Smooth muscle cell (in vitro differentiated cells): ENCODE data around the gene SPR. TPM values are rescaled to one million over a fixed set of nuclear protein-coding genes. Genes with fewer than 3 reads are reported as not detected.
"Not testable (repeated sequence)": the region's sequence is repeated elsewhere in the genome, so short reads cannot be mapped to it uniquely, and the experiment has no call there.

Experiments used
- DNase-seq: peaks from one replicate; lab custom pipeline; 2025; ENCODE audit not compliant: unreplicated experiment; lab: John Stamatoyannopoulos, UW
- H2AFZ ChIP-seq: fragments of 200-600 bp; sonication (generic); 2 replicates; pipeline ENCODE4 v1.6.0; 2016; ENCODE audit warnings: antibody characterized with exemption, low read depth, mild to moderate bottlenecking
- H3F3A ChIP-seq: fragments of 200-600 bp; sonication (generic); 2 replicates; pipeline ENCODE4 v1.6.0; 2017; ENCODE audit warnings: antibody characterized with exemption, low read depth
- H3K27ac ChIP-seq: fragments of 200-600 bp; sonication (generic); 2 replicates; pipeline ENCODE4 v1.5.1; 2016; ENCODE audit warnings: low read depth, mild to moderate bottlenecking
- H3K27me3 ChIP-seq: fragments of 200-600 bp; sonication (generic); 2 replicates; pipeline ENCODE4 v1.6.1; 2016; ENCODE audit warnings: low read depth, mild to moderate bottlenecking
- H3K36me3 ChIP-seq: fragments of 200-600 bp; sonication (generic); 2 replicates; pipeline ENCODE4 v1.5.1; 2016; ENCODE audit warnings: low read depth
- H3K4me1 ChIP-seq: fragments of 200-600 bp; sonication (generic); 2 replicates; pipeline ENCODE4 v1.5.1; 2016; ENCODE audit warnings: low read depth
- H3K4me2 ChIP-seq: fragments of 200-600 bp; sonication (generic); 2 replicates; pipeline ENCODE4 v1.6.0; 2016; ENCODE audit warnings: mild to moderate bottlenecking
- H3K4me3 ChIP-seq: fragments of 200-600 bp; sonication (generic); 2 replicates; pipeline ENCODE4 v1.5.1; 2016; ENCODE audit warnings: mild to moderate bottlenecking
- H3K79me2 ChIP-seq: fragments of 200-600 bp; sonication (generic); 2 replicates; pipeline ENCODE4 v1.6.0; 2016; ENCODE audit warnings: low read depth, mild to moderate bottlenecking
- H3K9ac ChIP-seq: fragments of 200-600 bp; sonication (generic); 2 replicates; pipeline ENCODE4 v1.6.0; 2016; ENCODE audit warnings: low read depth
- H3K9me3 ChIP-seq: fragments of 200-600 bp; sonication (generic); replicated peaks from 2 replicates; pipeline ENCODE4 v1.5.1; 2016; ENCODE audit warnings: low read depth
- H4K20me1 ChIP-seq: fragments of 200-600 bp; sonication (generic); 2 replicates; pipeline ENCODE4 v1.6.0; 2016; ENCODE audit warnings: low read depth
- WGBS: methylation state at CpG from one replicate; pipeline ENCODE4 v1.1.7; 2016; ENCODE audit warnings: low lambda C conversion rate; 5-methylcytosine and 5-hydroxymethylcytosine counted together
- polyA plus RNA-seq: library from polyadenylated mRNA; unstranded; fragments of >200 nt; fragmentation: Nextera tagmentation; extraction: Ambion mirVana; gene quantifications from 2 replicates; pipeline ENCODE4 v1.2.1, GENCODE V29; 2016
- total RNA-seq: library from RNA; depleted of rRNA; stranded (reverse); fragments of >200 nt; gene quantifications from 2 replicates; pipeline ENCODE4 v1.2.3, GENCODE V29; 2014
- TF ChIP-seq, protein P1 (sequence below): fragments of 200-600 bp; sonication (generic); IDR thresholded peaks from 2 replicates; pipeline ENCODE4 v1.5.1; 2017; ENCODE audit warnings: borderline replicate concordance, mild to moderate bottlenecking, antibody characterized with exemption; ENCODE audit not compliant: insufficient read depth, poor library complexity, severe bottlenecking

SPR gene
- total and polyA plus RNA-seq, 2 experiments from 2014 or later: 4.1 to 13.2 TPM

GRCh38 chr2:72901426-72901825 is 14.2 kb downstream of the SPR start:
- H3K27me3 ChIP-seq: peaks cover 72% of the 10 kb centered on the region

GRCh38 chr2:72907369-72907768 is 20.2 kb downstream of the SPR start:
- H3K27me3 ChIP-seq: peaks cover 95% of the 10 kb centered on the region
- not testable (repeated sequence) for H3K27ac ChIP-seq, H3K36me3 ChIP-seq, H3K4me2 ChIP-seq, DNase-seq, H3K9me3 ChIP-seq, H2AFZ ChIP-seq, H3K9ac ChIP-seq, H4K20me1 ChIP-seq, H3F3A ChIP-seq, H3K4me1 ChIP-seq, H3K79me2 ChIP-seq, H3K4me3 ChIP-seq
- WGBS: 92% methylated on average over 13 of the region's 13 CpGs

More at GRCh38 chr2:72901426-72901825, 14.2 kb downstream of the SPR start:
- Histone ChIP-seq H3K4me3 (no peak overlapping the region), H3K9ac (no peak overlapping the region), H3K27ac (no peak overlapping the region), H3K9me3 (no peaks in the 10 kb centered on the region), H3K79me2 (no peaks in the 10 kb centered on the region), H4K20me1 (no peaks in the 10 kb centered on the region), H3F3A (no peaks in the 10 kb centered on the region), H2AFZ (no peak overlapping the region), H3K4me1 (no peaks in the 10 kb centered on the region), H3K4me2 (no peak overlapping the region), H3K36me3 (no peaks in the 10 kb centered on the region)
- 24% methylated on average over 3 of the region's 3 CpGs for WGBS
- TF ChIP-seq, protein P1, sequence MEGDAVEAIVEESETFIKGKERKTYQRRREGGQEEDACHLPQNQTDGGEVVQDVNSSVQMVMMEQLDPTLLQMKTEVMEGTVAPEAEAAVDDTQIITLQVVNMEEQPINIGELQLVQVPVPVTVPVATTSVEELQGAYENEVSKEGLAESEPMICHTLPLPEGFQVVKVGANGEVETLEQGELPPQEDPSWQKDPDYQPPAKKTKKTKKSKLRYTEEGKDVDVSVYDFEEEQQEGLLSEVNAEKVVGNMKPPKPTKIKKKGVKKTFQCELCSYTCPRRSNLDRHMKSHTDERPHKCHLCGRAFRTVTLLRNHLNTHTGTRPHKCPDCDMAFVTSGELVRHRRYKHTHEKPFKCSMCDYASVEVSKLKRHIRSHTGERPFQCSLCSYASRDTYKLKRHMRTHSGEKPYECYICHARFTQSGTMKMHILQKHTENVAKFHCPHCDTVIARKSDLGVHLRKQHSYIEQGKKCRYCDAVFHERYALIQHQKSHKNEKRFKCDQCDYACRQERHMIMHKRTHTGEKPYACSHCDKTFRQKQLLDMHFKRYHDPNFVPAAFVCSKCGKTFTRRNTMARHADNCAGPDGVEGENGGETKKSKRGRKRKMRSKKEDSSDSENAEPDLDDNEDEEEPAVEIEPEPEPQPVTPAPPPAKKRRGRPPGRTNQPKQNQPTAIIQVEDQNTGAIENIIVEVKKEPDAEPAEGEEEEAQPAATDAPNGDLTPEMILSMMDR: no peak
- no peak for DNase-seq

DNA sequence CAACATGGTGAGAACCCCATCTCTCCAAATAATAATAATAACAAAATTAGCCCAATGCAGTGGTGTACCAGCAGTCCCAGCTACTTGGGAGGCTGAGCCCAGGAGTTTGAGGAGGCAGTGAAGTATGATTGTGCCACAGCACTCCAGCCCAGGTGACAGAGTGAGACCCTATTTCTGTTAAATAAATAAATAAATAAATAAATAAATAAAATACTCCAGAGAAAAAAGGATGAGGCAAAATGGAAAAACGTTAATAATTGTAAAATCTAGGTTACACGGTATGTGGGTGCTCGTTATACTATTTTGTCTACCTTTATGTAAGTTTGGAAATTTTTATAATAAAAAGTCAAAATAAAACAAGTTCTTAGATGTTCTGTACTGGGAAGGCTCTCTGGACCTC is 21.5 kb downstream of the SPR start:
- Histone ChIP-seq H3K4me1 (no peaks in the 10 kb centered on the region), H3K9me3 (no peaks in the 10 kb centered on the region), H4K20me1 (no peaks in the 10 kb centered on the region), H3K36me3 (no peaks in the 10 kb centered on the region), H3K4me2 (no peak overlapping the region), H3K9ac (no peak overlapping the region), H3K27ac (no peak overlapping the region), H3K4me3 (no peak overlapping the region), H3F3A (no peaks in the 10 kb centered on the region), H2AFZ (no peak overlapping the region), H3K27me3 (peaks cover 95% of the 10 kb centered on the region), H3K79me2 (no peaks in the 10 kb centered on the region)
- WGBS: 81% methylated on average over 3 of the region's 3 CpGs
- TF ChIP-seq, protein P1: no peak
- DNase-seq: no peak

GRCh38 chr2:72911256-72911655 is 24.0 kb downstream of the SPR start:
- H2AFZ ChIP-seq: no peak overlapping the region
- H3K4me2 ChIP-seq: no peak overlapping the region
- H3K27me3 ChIP-seq: peaks cover 95% of the 10 kb centered on the region
- no peak overlapping the region for H3K9ac ChIP-seq
- H4K20me1 ChIP-seq: no peaks in the 10 kb centered on the region
- H3K79me2 ChIP-seq: no peaks in the 10 kb centered on the region
- TF ChIP-seq, protein P1: no peak
- no peaks in the 10 kb centered on the region for H3F3A ChIP-seq
- H3K27ac ChIP-seq: no peak overlapping the region
- no peak for DNase-seq
- H3K9me3 ChIP-seq: no peaks in the 10 kb centered on the region
- WGBS: 45% methylated on average over 1 of the region's 1 CpG
- peaks cover 14% of the 10 kb centered on the region for H3K4me1 ChIP-seq
- H3K36me3 ChIP-seq: no peaks in the 10 kb centered on the region
- H3K4me3 ChIP-seq: no peak overlapping the region
